T-helper 1 cell (primary cell): ENCODE data around the gene DCTPP1.
A peak's percentile ranks its signal among the peaks of the same experiment; 100 is the strongest.
"Not testable (repeated sequence)": the region's sequence is repeated elsewhere in the genome, so short reads cannot be mapped to it uniquely, and the experiment has no call there.

Experiments
- DNase-seq, 5 donors: peaks; one replicate each; pipeline ENCODE4 v3.0.0-alpha.2; 2012 to 2020
- total RNA-seq, 4 donors: gene quantifications; one replicate each; lab custom pipeline; 2026; lab: John Stamatoyannopoulos, UW

The DCTPP1 gene
- 3.5 to 9.5 (median 5.4) reads per million in 4 donors for total RNA-seq

- peak; percentile 91 to 99 (median 96) for DNase-seq
Measured at GRCh38 chr16:30429678-30430427, at the start of gene DCTPP1. Gene DCTPP1, minus strand, starts transcription at chr16:30430030. Its CDS starts 50 bp downstream, at chr16:30429980.

GRCh38 chr16:30478766-30479478 lies 49.1 kb upstream of the DCTPP1 start:
- DNase-seq: no peak

- not testable (repeated sequence) for DNase-seq
Measured at GRCh38 chr16:30477773-30478172, 47.9 kb upstream of the DCTPP1 start.

GRCh38 chr16:30476991-30477390 lies 47.2 kb upstream of the DCTPP1 start:
- no peak for DNase-seq

GRCh38 chr16:30474684-30475083 lies 44.9 kb upstream of the DCTPP1 start:
- no peak for DNase-seq

- no peak for DNase-seq
Measured at GRCh38 chr16:30474074-30474452, 44.2 kb upstream of the DCTPP1 start.

GRCh38 chr16:30473231-30474073 lies 43.6 kb upstream of the DCTPP1 start:
- peak in 3 of 5 donors; percentile 34 to 49 (median 42) for DNase-seq

- peak; percentile 63 to 95 (median 77) for DNase-seq
Measured at GRCh38 chr16:30472328-30472942, 42.6 kb upstream of the DCTPP1 start, which contains the start of gene ITGAL. Gene ITGAL, plus strand, starts transcription at chr16:30472742. Its CDS starts 96 bp downstream, at chr16:30472838.

GRCh38 chr16:30470632-30470995 lies 40.8 kb upstream of the DCTPP1 start:
- no peak for DNase-seq

- peak in 1 of 5 donors; percentile 58 for DNase-seq
Measured at GRCh38 chr16:30470170-30470512, 40.3 kb upstream of the DCTPP1 start.

- no peak for DNase-seq
Measured at GRCh38 chr16:30464078-30464477, 34.2 kb upstream of the DCTPP1 start.

- not testable (repeated sequence) for DNase-seq
Measured at GRCh38 chr16:30461426-30461825, 31.6 kb upstream of the DCTPP1 start.

- DNase-seq: no peak
Measured at GRCh38 chr16:30459456-30459855, 29.6 kb upstream of the DCTPP1 start.

GRCh38 chr16:30458561-30459394 lies 28.9 kb upstream of the DCTPP1 start:
- peak; percentile 23 to 97 (median 44) for DNase-seq

GRCh38 chr16:30457743-30458560 lies 28.1 kb upstream of the DCTPP1 start:
- no peak for DNase-seq

- DNase-seq: no peak
Measured at GRCh38 chr16:30457256-30457655, 27.4 kb upstream of the DCTPP1 start.

- DNase-seq: no peak
Measured at GRCh38 chr16:30456302-30456701, 26.5 kb upstream of the DCTPP1 start.

GRCh38 chr16:30452709-30453580 lies 23.1 kb upstream of the DCTPP1 start:
- not testable (repeated sequence) for DNase-seq

- DNase-seq: no peak
Measured at GRCh38 chr16:30449116-30449435, 19.2 kb upstream of the DCTPP1 start.
